GM12878 (cell line): Measurements from ENCODE around the gene ICE1. TPM values are rescaled to one million over a fixed set of nuclear protein-coding genes. Genes with fewer than 3 reads are reported as not detected.

ENCODE experiments used
- ATAC-seq: fragments of 200-7000 bp; cut with Tn5 transposase; 3 replicates; pipeline ENCODE4 v1.9.1; 2020; ENCODE audit warnings: mild to moderate bottlenecking, moderate library complexity
- BruUV-seq: library from RNA; stranded (reverse); fragments of 400-500 nt; replicated peaks from 2 replicates; lab custom pipeline; 2021; lab: Mats Ljungman, UMichigan
- CTCF ChIA-PET: fragments of 300-600 bp; sonication (Branson Sonifier 250); formaldehyde crosslinking; extraction: SDS; loops from one replicate; lab custom pipeline; 2021; ENCODE audit warnings: inconsistent platforms; lab: Yijun Ruan, JAX
- POLR2A ChIA-PET: fragments of 350-600 bp; formaldehyde crosslinking; extraction: SDS; loops from one replicate; lab custom pipeline; 2021; ENCODE audit warnings: inconsistent platforms; lab: Charles Lee
- RAD21 ChIA-PET: fragments of 300-600 bp; sonication (Branson Sonifier 250); formaldehyde crosslinking; loops from one replicate; lab custom pipeline; 2023; ENCODE audit warnings: antibody characterized with exemption; ENCODE audit not compliant: unreplicated experiment; lab: Charles Lee
- SMC1A ChIA-PET: fragments of 300-600 bp; sonication (Branson Sonifier 250); formaldehyde crosslinking; loops from one replicate; lab custom pipeline; 2023; ENCODE audit not compliant: unreplicated experiment, uncharacterized antibody; lab: Charles Lee
- DNase-seq: peaks from one replicate; pipeline ENCODE4 v3.0.0-alpha.2; 2011; ENCODE audit warnings: low read depth, low spot score
- FAIRE-seq: peaks from 3 replicates; lab custom pipeline; 2011; peaks lifted over from hg19 to GRCh38; lab: Jason Lieb, UNC
- H2AFZ ChIP-seq: 2 replicates; pipeline ENCODE4 v1.6.0; 2011; ENCODE audit warnings: low read depth, low read length, control low read depth; ENCODE audit not compliant: control insufficient read depth
- H3K27ac ChIP-seq: 2 replicates; pipeline ENCODE4 v1.5.1; 2011; ENCODE audit warnings: control low read depth; ENCODE audit not compliant: control insufficient read depth, insufficient read depth
- H3K27me3 ChIP-seq, 2 experiments: replicated peaks in 1 of 2; 2 replicates each; pipeline versions ENCODE4 v1.6.0 to v1.6.1; 2011; ENCODE audit warnings: low read length in 1 of 2; ENCODE audit not compliant: control insufficient read depth in 2 of 2, insufficient read depth in 2 of 2
- H3K36me3 ChIP-seq, 2 experiments: 2 replicates each; pipeline ENCODE4 v1.5.1; 2011; ENCODE audit warnings: low read length in 1 of 2; ENCODE audit not compliant: control insufficient read depth in 2 of 2, insufficient read depth in 2 of 2
- H3K4me1 ChIP-seq: 2 replicates; pipeline ENCODE4 v1.6.1; 2011; ENCODE audit warnings: mild to moderate bottlenecking, low read length, moderate library complexity, mixed read lengths; ENCODE audit not compliant: control insufficient read depth, insufficient read depth
- H3K4me2 ChIP-seq: 2 replicates; pipeline ENCODE4 v1.6.0; 2011; ENCODE audit warnings: control low read depth; ENCODE audit not compliant: control insufficient read depth, insufficient read depth
- H3K4me3 ChIP-seq: fragments of 200-600 bp; sonication (generic); 2 replicates; pipeline ENCODE4 v1.5.1; 2016
- H3K79me2 ChIP-seq: 2 replicates; pipeline ENCODE4 v1.6.0; 2011; ENCODE audit warnings: low read length; ENCODE audit not compliant: control insufficient read depth, insufficient read depth
- H3K9ac ChIP-seq: 2 replicates; pipeline ENCODE4 v1.8.0; 2011; ENCODE audit warnings: low read length, control low read depth, mixed read lengths; ENCODE audit not compliant: control insufficient read depth, insufficient read depth
- H3K9me3 ChIP-seq: replicated peaks from 3 replicates; pipeline ENCODE4 v1.5.1; 2011; ENCODE audit warnings: mild to moderate bottlenecking, low read length; ENCODE audit not compliant: control insufficient read depth, insufficient read depth
- H4K20me1 ChIP-seq: 2 replicates; pipeline ENCODE4 v1.6.0; 2011; ENCODE audit not compliant: control insufficient read depth, insufficient read depth
- ATF2 ChIP-seq: IDR thresholded peaks from 2 replicates; pipeline ENCODE4 v1.6.1; 2012; ENCODE audit warnings: low read length, inconsistent platforms
- BHLHE40 ChIP-seq, 2 experiments: fragments of 450-650 bp in 1 of 2; IDR thresholded peaks; 2 replicates each; pipeline ENCODE4 v1.6.1; 2011 to 2017; ENCODE audit warnings: low read depth in 2 of 2, borderline replicate concordance in 1 of 2, improper control_type of control experiment in 1 of 2, low read length in 1 of 2, mild to moderate bottlenecking in 1 of 2
- CBFB ChIP-seq: IDR thresholded peaks from 2 replicates; pipeline ENCODE4 v1.6.1; 2016; ENCODE audit warnings: antibody characterized with exemption, low read depth
- E2F4 ChIP-seq: IDR thresholded peaks from 2 replicates; pipeline ENCODE4 v1.6.1; 2012; ENCODE audit warnings: low read depth, low read length, improper control_type of control experiment
- HDAC2 ChIP-seq: fragments of 200-600 bp; sonication (generic); IDR thresholded peaks from 2 replicates; pipeline ENCODE4 v1.6.1; 2017
- IKZF1 ChIP-seq: fragments of 450-650 bp; conservative IDR thresholded peaks from 2 replicates; pipeline ENCODE4 v1.6.1; 2017; ENCODE audit warnings: antibody characterized with exemption, mild to moderate bottlenecking
- MTA2 ChIP-seq: fragments of 450-650 bp; IDR thresholded peaks from 2 replicates; pipeline ENCODE4 v1.6.1; 2016; ENCODE audit warnings: low read depth, mild to moderate bottlenecking, moderate library complexity
- MTA3 ChIP-seq: IDR thresholded peaks from 2 replicates; pipeline ENCODE4 v1.6.1; 2012; ENCODE audit warnings: low read length, inconsistent platforms, borderline replicate concordance
- NR2F1 ChIP-seq: fragments of 450-650 bp; conservative IDR thresholded peaks from 2 replicates; pipeline ENCODE4 v1.6.1; 2017; ENCODE audit warnings: mild to moderate bottlenecking
- POLR2A ChIP-seq: IDR thresholded peaks from 2 replicates; pipeline ENCODE4 v1.6.1; 2011; ENCODE audit warnings: low read depth, mild to moderate bottlenecking, low read length
- POU2F2 ChIP-seq: IDR thresholded peaks from 3 replicates; pipeline ENCODE4 v1.6.1; 2011; ENCODE audit warnings: low read depth, mild to moderate bottlenecking, low read length, borderline replicate concordance
- SMAD5 ChIP-seq: IDR thresholded peaks from 2 replicates; pipeline ENCODE4 v1.6.1; 2016; ENCODE audit warnings: antibody characterized with exemption, low read depth
- SUPT20H ChIP-seq: IDR thresholded peaks from 2 replicates; pipeline ENCODE4 v1.6.1; 2011; ENCODE audit warnings: low read depth, mild to moderate bottlenecking, low read length, moderate library complexity, borderline replicate concordance; ENCODE audit not compliant: control insufficient read depth
- YBX1 ChIP-seq: fragments of 450-650 bp; IDR thresholded peaks from 2 replicates; pipeline ENCODE4 v1.6.1; 2016; ENCODE audit warnings: antibody characterized with exemption
- YY1 ChIP-seq: IDR thresholded peaks from 2 replicates; pipeline ENCODE4 v1.6.1; 2011; ENCODE audit warnings: low read depth, mild to moderate bottlenecking, low read length
- ZZZ3 ChIP-seq: IDR thresholded peaks from 2 replicates; pipeline ENCODE4 v1.6.1; 2011; ENCODE audit warnings: low read depth; ENCODE audit not compliant: control insufficient read depth, insufficient read length
- WGBS: methylation state at CpG from one replicate; pipeline ENCODE4 v1.1.6; 2016; ENCODE audit warnings: low lambda C conversion rate; ENCODE audit not compliant: insufficient replicate concordance, insufficient coverage; ENCODE audit errors: missing lambda C conversion rate; 5-methylcytosine and 5-hydroxymethylcytosine counted together
- in situ Hi-C: fragments of 300-500 bp; cut with MboI; formaldehyde crosslinking; loops from 9 replicates; pipeline ENCODE4 v1.14.3; 2018; ENCODE audit warnings: mixed read lengths
- intact Hi-C: fragments of 100-400 bp; cut with micrococcal nuclease; formaldehyde crosslinking; loops from one replicate; pipeline ENCODE4 v1.14.2; 2022; ENCODE audit not compliant: unreplicated experiment
- polyA plus RNA-seq, 11 experiments: library from polyadenylated mRNA; depleted of rRNA in 4 of 11; unstranded in 6 of 11; stranded (reverse) in 5 of 11; fragments of >200 nt; fragmentation: Nextera tagmentation in 4 of 11; fragmentation: Illumina TruSeq in 1 of 11; extraction: Ambion mirVana in 4 of 11; extraction: Trizol in 1 of 11; gene quantifications; 1 replicate in 1 of 11; 2 replicates in 10 of 11; pipeline versions ENCODE4 v1.2.1 to v1.2.3, GENCODE V29; 2011 to 2016; ENCODE audit warnings: inconsistent platforms in 2 of 11, missing spikeins in 2 of 11, low read depth in 1 of 11
- total RNA-seq, 4 experiments: library from RNA; depleted of rRNA in 3 of 4; stranded (reverse); fragments of >200 nt in 3 of 4; fragmentation: Illumina TruSeq in 1 of 4; extraction: Trizol in 1 of 4; gene quantifications; 2 replicates each; pipeline versions ENCODE4 v1.2.1 to v1.2.3, GENCODE V29; 2013 to 2021
- TF ChIP-seq, protein P1 (sequence below): IDR thresholded peaks from 2 replicates; pipeline ENCODE4 v1.6.1; 2011; ENCODE audit warnings: mild to moderate bottlenecking, low read depth, low read length, moderate library complexity; ENCODE audit not compliant: insufficient replicate concordance

Gene ICE1
- total and polyA plus RNA-seq, 10 of the 15 experiments (the other 5 are each of a cell fraction or from before 2014, with no cell fraction given) = 3.8 to 31.4 (median 18.9) TPM

- RAD21 ChIA-PET = no interaction called here
- CTCF ChIA-PET = interaction anchor here (0.7 to 1.1 kb wide), 3 partner anchors 24 to 1108 kb away, joined by 3 read pairs; no protein-coding TSS in a partner anchor
- Histone ChIP-seq H3K9me3 (no peaks in the 10 kb centered on the region), H3K9ac (no peak overlapping the region), H3K36me3 (peaks cover 2 to 3% of the 10 kb centered on the region in 2 experiments; a peak in 2 of 4 replicates), H4K20me1 (no peaks in the 10 kb centered on the region), H3K4me1 (no peaks in the 10 kb centered on the region), H3K27ac (no peak overlapping the region), H2AFZ (no peak overlapping the region), H3K79me2 (no peaks in the 10 kb centered on the region), H3K4me2 (no peak overlapping the region), H3K4me3 (no peak overlapping the region), H3K27me3 (no peaks in the 10 kb centered on the region)
- WGBS = 75% methylated on average over 9 of the region's 9 CpGs
- TF ChIP-seq MTA3 (no peak), SMAD5 (no peak), HDAC2 (no peak), E2F4 (no peak), SUPT20H (no peak), POLR2A (no peak; the same call in 1 of the 2 replicates), YY1 (no peak), YBX1 (no peak), NR2F1 (no peak), MTA2 (no peak), ZZZ3 (no peak), BHLHE40 (IDR thresholded peaks at IDR 0.05; ENCODE audit: borderline replicate concordance in 1 of 2, low read depth in 2 of 2, low read length in 1 of 2) (no peak), CBFB (no peak), IKZF1 (no peak), ATF2 (no peak), POU2F2 (no peak)
- TF ChIP-seq, protein P1, sequence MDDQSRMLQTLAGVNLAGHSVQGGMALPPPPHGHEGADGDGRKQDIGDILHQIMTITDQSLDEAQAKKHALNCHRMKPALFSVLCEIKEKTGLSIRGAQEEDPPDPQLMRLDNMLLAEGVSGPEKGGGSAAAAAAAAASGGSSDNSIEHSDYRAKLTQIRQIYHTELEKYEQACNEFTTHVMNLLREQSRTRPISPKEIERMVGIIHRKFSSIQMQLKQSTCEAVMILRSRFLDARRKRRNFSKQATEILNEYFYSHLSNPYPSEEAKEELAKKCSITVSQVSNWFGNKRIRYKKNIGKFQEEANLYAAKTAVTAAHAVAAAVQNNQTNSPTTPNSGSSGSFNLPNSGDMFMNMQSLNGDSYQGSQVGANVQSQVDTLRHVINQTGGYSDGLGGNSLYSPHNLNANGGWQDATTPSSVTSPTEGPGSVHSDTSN = no peak
- FAIRE-seq (no peak), DNase-seq (no peak), ATAC-seq (no peak)
- in situ Hi-C loops (loop anchor here (25.0 kb wide), 1 partner anchor 1096 kb away; no protein-coding TSS in a partner anchor), intact Hi-C loops (loop anchor here (10.0 kb wide), 4 partner anchors 264 to 1254 kb away; no protein-coding TSS in a partner anchor)
- POLR2A ChIA-PET = interaction anchor here (0.6 kb wide), 1 partner anchor 81 kb away, joined by 4 read pairs; no protein-coding TSS in a partner anchor
- SMC1A ChIA-PET = interaction anchor here (0.7 to 1.1 kb wide), 3 partner anchors 9 to 1084 kb away, joined by 3 to 4 read pairs (median 3); no protein-coding TSS in a partner anchor
- no TSS peak for BruUV-seq
Observed at GRCh38 chr5:5490774-5491347, 68.4 kb downstream of the ICE1 start.
